GM10248 (cell line): ENCODE results near the gene C1QTNF4.

Source experiments
- CTCF ChIA-PET: fragments of 300-600 bp; sonication (Branson Sonifier 250); formaldehyde crosslinking; extraction: SDS; loops from one replicate; lab custom pipeline; 2021; ENCODE audit warnings: antibody characterized with exemption; lab: Yijun Ruan, JAX
- POLR2A ChIA-PET: fragments of 350-650 bp; sonication (Branson Sonifier 250); formaldehyde crosslinking; extraction: SDS; loops from one replicate; lab custom pipeline; 2020; ENCODE audit warnings: antibody characterized with exemption; lab: Yijun Ruan, JAX
- DNase-seq: peaks from one replicate; pipeline ENCODE4 v3.0.0; 2012; ENCODE audit errors: extremely low spot score
- CTCF ChIP-seq: IDR thresholded peaks from 2 replicates; pipeline ENCODE4 v1.5.1; 2012; ENCODE audit warnings: mild to moderate bottlenecking, low read depth; ENCODE audit errors: extremely low read depth, missing control alignments, control extremely low read depth

C1QTNF4 gene

GRCh38 chr11:47586098-47586855 is 7.9 kb downstream of the C1QTNF4 start, which contains the start of gene FAM180B:
Gene FAM180B, plus strand, starts transcription at chr11:47586678. Its CDS starts 91 bp downstream, at chr11:47586769.
- CTCF ChIA-PET = interaction anchor here (0.9 to 2.0 kb wide), 4 partner anchors 9 to 33 kb away, joined by 3 to 8 read pairs (median 4); no protein-coding TSS in a partner anchor
- no peak for TF ChIP-seq CTCF
- DNase-seq = no peak
- POLR2A ChIA-PET = no interaction called here

GRCh38 chr11:47583844-47584243 is 10.4 kb downstream of the C1QTNF4 start:
- no peak for TF ChIP-seq CTCF

GRCh38 chr11:47578524-47579494 is 15.4 kb downstream of the C1QTNF4 start, which contains the start of the genes KBTBD4 and NDUFS3:
Gene KBTBD4, minus strand, starts transcription at chr11:47578970. Its CDS starts 19 bp downstream, at chr11:47578951.
Gene NDUFS3, plus strand, starts transcription at chr11:47579074. Its CDS starts 18 bp downstream, at chr11:47579092.
- TF ChIP-seq CTCF = no peak
- ChIA-PET CTCF (interaction anchor here (1.0 to 3.6 kb wide), 6 partner anchors 13 to 401 kb away, joined by 3 to 24 read pairs (median 4); partner anchors contain the start of gene CELF1), POLR2A (interaction anchor here (0.5 to 0.7 kb wide), 3 partner anchors 310 to 971 kb away, joined by 3 to 5 read pairs (median 3); no protein-coding TSS in a partner anchor)
- peak; percentile 93 for DNase-seq

More at GRCh38 chr11:47583844-47584243, 10.4 kb downstream of the C1QTNF4 start:
- ChIA-PET CTCF (interaction anchor here (1.4 kb wide), 1 partner anchor 12 kb away, joined by 4 read pairs; no protein-coding TSS in a partner anchor), POLR2A (interaction anchor here (0.7 kb wide), 1 partner anchor 52 kb away, joined by 3 read pairs; no protein-coding TSS in a partner anchor)
- no peak for DNase-seq

GRCh38 chr11:47577460-47578041 is 16.7 kb downstream of the C1QTNF4 start:
- CTCF ChIA-PET = interaction anchor here (1.1 to 3.6 kb wide), 4 partner anchors 11 to 25 kb away, joined by 4 to 24 read pairs (median 5); partner anchors contain the start of gene CELF1
- TF ChIP-seq CTCF = no peak
- DNase-seq = no peak
- POLR2A ChIA-PET = no interaction called here

GRCh38 chr11:47573321-47573720 is 20.9 kb downstream of the C1QTNF4 start:
- no peak for TF ChIP-seq CTCF
- POLR2A ChIA-PET = no interaction called here
- CTCF ChIA-PET = interaction anchor here (1.4 to 2.0 kb wide), 2 partner anchors 11 to 180 kb away, joined by 3 to 4 read pairs; no protein-coding TSS in a partner anchor
- DNase-seq = no peak
